NT2/D1 (cell line): ENCODE measurements around the gene RAB7B.

Experiments
- SUZ12 ChIP-seq: IDR thresholded peaks from 2 replicates; pipeline ENCODE4 v1.6.1; 2011; ENCODE audit not compliant: insufficient read length, insufficient read depth; ENCODE audit errors: extremely low read depth
- YY1 ChIP-seq: IDR thresholded peaks from 2 replicates; pipeline ENCODE4 v1.6.1; 2011; ENCODE audit not compliant: insufficient read length, insufficient read depth
- ZNF274 ChIP-seq: IDR thresholded peaks from 2 replicates; pipeline ENCODE4 v1.6.1; 2011; ENCODE audit warnings: mild to moderate bottlenecking, low read depth, low read length

DNA sequence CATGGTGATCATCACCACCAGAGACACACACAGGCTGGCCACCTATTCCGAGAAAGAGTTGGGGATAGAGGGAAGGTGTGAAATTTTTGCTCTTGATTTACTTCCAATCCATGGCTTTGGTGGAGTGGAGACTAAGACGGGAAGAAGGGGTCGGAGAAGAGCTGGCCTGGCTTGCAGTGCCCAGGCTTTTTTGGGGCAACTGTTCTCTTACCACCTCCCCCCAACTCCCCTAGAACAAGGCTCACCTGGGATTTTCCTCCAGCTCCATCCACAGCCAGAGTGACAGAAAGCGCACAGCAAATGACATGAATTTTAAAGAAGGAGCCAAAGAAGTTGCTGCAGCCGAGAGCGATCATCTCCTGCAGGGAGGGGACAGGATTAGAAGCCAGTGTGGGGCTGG lies 75.9 kb downstream of the RAB7B start:
- TF ChIP-seq YY1 (no peak), ZNF274 (no peak), SUZ12 (no peak)
